Activated CD4-positive, alpha-beta T cell treated with anti-CD3 and anti-CD28 coated beads, Interleukin-2, amount 50 U/mL, for 16 hours (primary cell): ENCODE results near the gene APH1B.
"Not testable (repeated sequence)": the region's sequence is repeated elsewhere in the genome, so short reads cannot be mapped to it uniquely, and the experiment has no call there.

Experiments
- DNase-seq: peaks from one replicate; pipeline ENCODE4 v3.0.0-alpha.2; 2020

Gene APH1B

GRCh38 chr15:63277038-63277892 lies at the start of gene APH1B:
Gene APH1B (plus strand): TSS chr15:63277605. CDS start chr15:63277624, 19 bp downstream.
- DNase-seq: peak; percentile 80

GRCh38 chr15:63227689-63228088 lies 49.7 kb upstream of the APH1B start:
- DNase-seq: no peak

GRCh38 chr15:63231206-63231605 lies 46.2 kb upstream of the APH1B start:
- no peak for DNase-seq

GRCh38 chr15:63231706-63232105 lies 45.7 kb upstream of the APH1B start:
- peak; percentile 41 for DNase-seq

GRCh38 chr15:63232405-63232804 lies 45.0 kb upstream of the APH1B start:
- no peak for DNase-seq

- no peak for DNase-seq
Measured at GRCh38 chr15:63232943-63233342, 44.5 kb upstream of the APH1B start.

- no peak for DNase-seq
Measured at GRCh38 chr15:63233667-63234423, 43.6 kb upstream of the APH1B start.

- DNase-seq: no peak
Measured at GRCh38 chr15:63234451-63234870, 42.9 kb upstream of the APH1B start.

GRCh38 chr15:63236272-63236671 lies 41.1 kb upstream of the APH1B start:
- DNase-seq: no peak

GRCh38 chr15:63237086-63237485 lies 40.3 kb upstream of the APH1B start:
- not testable (repeated sequence) for DNase-seq

- DNase-seq: no peak
Measured at GRCh38 chr15:63238171-63238570, 39.2 kb upstream of the APH1B start.

- DNase-seq: peak; percentile 86
Measured at GRCh38 chr15:63238796-63239195, 38.6 kb upstream of the APH1B start.

- no peak for DNase-seq
Measured at GRCh38 chr15:63240109-63240508, 37.3 kb upstream of the APH1B start.

GRCh38 chr15:63241316-63241715 lies 36.1 kb upstream of the APH1B start:
- DNase-seq: no peak

- DNase-seq: no peak
Measured at GRCh38 chr15:63243101-63243500, 34.3 kb upstream of the APH1B start.

GRCh38 chr15:63243776-63244175 lies 33.6 kb upstream of the APH1B start:
- DNase-seq: no peak

GRCh38 chr15:63244399-63244798 lies 33.0 kb upstream of the APH1B start:
- no peak for DNase-seq

GRCh38 chr15:63244976-63245645 lies 32.3 kb upstream of the APH1B start:
- DNase-seq: no peak

GRCh38 chr15:63246691-63247469 lies 30.5 kb upstream of the APH1B start:
- no peak for DNase-seq

GRCh38 chr15:63250312-63250965 lies 27.0 kb upstream of the APH1B start:
- no peak for DNase-seq

- no peak for DNase-seq
Measured at GRCh38 chr15:63251701-63252100, 25.7 kb upstream of the APH1B start.

GRCh38 chr15:63252292-63252691 lies 25.1 kb upstream of the APH1B start:
- no peak for DNase-seq
